ENCODE results near the gene TSHR.

The TSHR gene

GRCh38 chr14:80978403-80978802, 23.0 kb downstream of the TSHR start:
- TF ChIP-seq BACH2 (CRISPR knock-in tag; IDR thresholded peaks at IDR 0.05; ENCODE audit: borderline replicate concordance), result no peak
- no peak for TF ChIP-seq OSR1 (CRISPR knock-in tag; IDR thresholded peaks at IDR 0.05)
- no peak for TF ChIP-seq CSDC2 (CRISPR knock-in tag; IDR thresholded peaks at IDR 0.05)
- no peak for TF ChIP-seq ZNF565 (CRISPR knock-in tag; conservative IDR thresholded peaks at IDR 0.05; ENCODE audit: low read depth)
- no peak for TF ChIP-seq SNAI2 (CRISPR knock-in tag; IDR thresholded peaks at IDR 0.05)
- no peak for TF ChIP-seq ZFP30 (CRISPR knock-in tag; IDR thresholded peaks at IDR 0.05)
- no peak for TF ChIP-seq CSRNP3 (CRISPR knock-in tag; IDR thresholded peaks at IDR 0.05)
- no peak for TF ChIP-seq RARB (CRISPR knock-in tag; IDR thresholded peaks at IDR 0.05)
- no peak for TF ChIP-seq TCF4 (CRISPR knock-in tag; IDR thresholded peaks at IDR 0.05; ENCODE audit: borderline replicate concordance)
- TF ChIP-seq PATZ1 (CRISPR knock-in tag; IDR thresholded peaks at IDR 0.05; ENCODE audit: borderline replicate concordance), result no peak
- TF ChIP-seq PPARA (CRISPR knock-in tag; IDR thresholded peaks at IDR 0.05; ENCODE audit: borderline replicate concordance), result no peak
- no peak for TF ChIP-seq ZFP3 (CRISPR knock-in tag; IDR thresholded peaks at IDR 0.05)
- TF ChIP-seq GLIS3 (CRISPR knock-in tag; IDR thresholded peaks at IDR 0.05), result no peak
- no peak for TF ChIP-seq ARNTL (CRISPR knock-in tag; IDR thresholded peaks at IDR 0.05; ENCODE audit: borderline replicate concordance, low read depth)
- TF ChIP-seq ZNF8 (CRISPR knock-in tag; IDR thresholded peaks at IDR 0.05), result no peak
- TF ChIP-seq CREB5 (CRISPR knock-in tag; IDR thresholded peaks at IDR 0.05; ENCODE audit: low read depth), result no peak
- no peak for TF ChIP-seq ZC3H10 (CRISPR knock-in tag; IDR thresholded peaks at IDR 0.05)
- TF ChIP-seq ESRRG (CRISPR knock-in tag; IDR thresholded peaks at IDR 0.05), result no peak
- ATAC-seq, result no peak

GRCh38 chr14:80979951-80980350, 24.5 kb downstream of the TSHR start:
- no peak for ATAC-seq
- TF ChIP-seq ZNF565 (CRISPR knock-in tag; conservative IDR thresholded peaks at IDR 0.05; ENCODE audit: low read depth), result no peak
- no peak for TF ChIP-seq OSR1 (CRISPR knock-in tag; IDR thresholded peaks at IDR 0.05)
- TF ChIP-seq CSDC2 (CRISPR knock-in tag; IDR thresholded peaks at IDR 0.05), result no peak
- no peak for TF ChIP-seq ISL1 (CRISPR knock-in tag; IDR thresholded peaks at IDR 0.05)
- no peak for TF ChIP-seq ZNF8 (CRISPR knock-in tag; IDR thresholded peaks at IDR 0.05)
- TF ChIP-seq ESRRG (CRISPR knock-in tag; IDR thresholded peaks at IDR 0.05), result no peak
- no peak for TF ChIP-seq TOX (CRISPR knock-in tag; IDR thresholded peaks at IDR 0.05; ENCODE audit: borderline replicate concordance)
- no peak for TF ChIP-seq ZFP30 (CRISPR knock-in tag; IDR thresholded peaks at IDR 0.05)
- no peak for TF ChIP-seq BACH2 (CRISPR knock-in tag; IDR thresholded peaks at IDR 0.05; ENCODE audit: borderline replicate concordance)
- TF ChIP-seq GLIS3 (CRISPR knock-in tag; IDR thresholded peaks at IDR 0.05), result no peak
- TF ChIP-seq POU6F1 (CRISPR knock-in tag; IDR thresholded peaks at IDR 0.05; ENCODE audit: borderline replicate concordance, low read depth), result no peak
- TF ChIP-seq CSRNP3 (CRISPR knock-in tag; IDR thresholded peaks at IDR 0.05), result no peak

- TF ChIP-seq CSRNP3 (CRISPR knock-in tag; IDR thresholded peaks at IDR 0.05) (no peak), RARB (CRISPR knock-in tag; IDR thresholded peaks at IDR 0.05) (no peak), GLIS3 (CRISPR knock-in tag; IDR thresholded peaks at IDR 0.05) (no peak), ISL1 (CRISPR knock-in tag; IDR thresholded peaks at IDR 0.05) (no peak), ZFP3 (CRISPR knock-in tag; IDR thresholded peaks at IDR 0.05) (no peak), BACH2 (CRISPR knock-in tag; IDR thresholded peaks at IDR 0.05; ENCODE audit: borderline replicate concordance) (no peak)
- ATAC-seq, result no peak
Measured at GRCh38 chr14:80981156-80981555, 25.7 kb downstream of the TSHR start.

All from SK-N-SH treated with all-trans-retinoic acid at 6 μM for 48 hours (cell line).